Stimulated activated CD4-positive, alpha-beta T cell treated with anti-CD3 and anti-CD28 coated beads, TNF-alpha, amount 100 ng/mL, for 4 hours (primary cell): ENCODE results near the gene RNF135.
A peak's percentile ranks its signal among the peaks of the same experiment; 100 is the strongest.
"Not testable (repeated sequence)": the region's sequence is repeated elsewhere in the genome, so short reads cannot be mapped to it uniquely, and the experiment has no call there.

Experiments used
- DNase-seq, 3 experiments: peaks; one replicate each; pipeline ENCODE4 v3.0.0-alpha.2; 2020; ENCODE audit warnings: low read depth in 3 of 3

Gene RNF135

GRCh38 chr17:31003225-31003866, 32.5 kb downstream of the RNF135 start:
- no peak for DNase-seq

GRCh38 chr17:31004160-31004559, 33.3 kb downstream of the RNF135 start:
- DNase-seq, result no peak

- DNase-seq, result no peak
Observed at GRCh38 chr17:31007695-31008373, 37.0 kb downstream of the RNF135 start.

- DNase-seq, result peak; percentile 5 to 36 (median 12)
Observed at GRCh38 chr17:31008374-31009041, 37.7 kb downstream of the RNF135 start.

GRCh38 chr17:31009042-31009702, 38.3 kb downstream of the RNF135 start:
- DNase-seq, result peak in 1 of 3 experiments; percentile 4

GRCh38 chr17:31010014-31010413, 39.2 kb downstream of the RNF135 start:
- DNase-seq, result not testable (repeated sequence)

- no peak for DNase-seq
Observed at GRCh38 chr17:31013844-31014243, 43.0 kb downstream of the RNF135 start.

GRCh38 chr17:31015639-31016038, 44.8 kb downstream of the RNF135 start:
- no peak for DNase-seq

GRCh38 chr17:31019004-31019403, 48.2 kb downstream of the RNF135 start:
- DNase-seq, result no peak

- DNase-seq, result not testable (repeated sequence)
Observed at GRCh38 chr17:31023171-31023570, 52.3 kb downstream of the RNF135 start.

- no peak for DNase-seq
Observed at GRCh38 chr17:31031841-31032240, 61.0 kb downstream of the RNF135 start.

GRCh38 chr17:31035611-31036010, 64.8 kb downstream of the RNF135 start:
- DNase-seq, result not testable (repeated sequence)

GRCh38 chr17:31040837-31041236, 70.0 kb downstream of the RNF135 start:
- not testable (repeated sequence) for DNase-seq

GRCh38 chr17:31042378-31042777, 71.5 kb downstream of the RNF135 start:
- not testable (repeated sequence) for DNase-seq

- not testable (repeated sequence) for DNase-seq
Observed at GRCh38 chr17:31046856-31047425, 76.1 kb downstream of the RNF135 start.

GRCh38 chr17:31048142-31048541, 77.3 kb downstream of the RNF135 start:
- no peak for DNase-seq

GRCh38 chr17:31048780-31049179, 77.9 kb downstream of the RNF135 start:
- DNase-seq, result no peak
